ENCODE data around the gene COL18A1. TPM values are rescaled to one million over a fixed set of nuclear protein-coding genes. Genes with fewer than 3 reads are reported as not detected.
A peak's percentile ranks its signal among the peaks of the same experiment; 100 is the strongest.

COL18A1 gene
- total and polyA plus RNA-seq, 2 donors (not counting 1 experiment from before 2014, with no cell fraction given): 15.6 to 24.7 TPM

GRCh38 chr21:45543710-45544448 is 138.9 kb downstream of the COL18A1 start:
- Histone ChIP-seq H3K9me3 (ENCODE audit: control extremely low read depth in 1 of 3, control insufficient read depth in 2 of 3, insufficient read depth in 1 of 3, low read length in 2 of 3) (no peaks in the 10 kb centered on the region), H2AFZ (ENCODE audit: insufficient read depth, low read depth, low read length, poor library complexity, severe bottlenecking) (peak overlapping the region; percentile 22), H3K4me3 (ENCODE audit: control extremely low read depth in 1 of 5, extremely low read depth in 1 of 5, insufficient read depth in 1 of 5, low read depth in 2 of 5, low read length in 4 of 5) (no peak overlapping the region), H3K79me2 (ENCODE audit: control insufficient read depth, insufficient read depth, low read length) (no peaks in the 10 kb centered on the region), H3K9ac (ENCODE audit: low read length) (no peak overlapping the region), H3K27me3 (replicated peaks in 1 of 4; ENCODE audit: control extremely low read depth in 1 of 4, control insufficient read depth in 3 of 4, insufficient read depth in 4 of 4, low read length in 3 of 4) (no peaks in the 10 kb centered on the region), H4K20me1 (ENCODE audit: control insufficient read depth, insufficient read depth, low read length, poor library complexity, severe bottlenecking) (no peaks in the 10 kb centered on the region), H3K36me3 (replicated peaks in 1 of 2; ENCODE audit: control extremely low read depth in 1 of 2, control insufficient read depth in 1 of 2, extremely low read depth in 1 of 2, insufficient read depth in 2 of 2, low read length in 1 of 2) (no peaks in the 10 kb centered on the region), H3K4me2 (replicated peaks; ENCODE audit: low read depth, low read length, poor library complexity, severe bottlenecking) (peak overlapping the region; percentile 89), H3K4me1 (ENCODE audit: control insufficient read depth in 2 of 2, insufficient read depth in 2 of 2, low read length in 2 of 2) (peaks cover 16 to 22% of the 10 kb centered on the region in 2 donors), H3K27ac (ENCODE audit: low read length in 2 of 2) (no peak overlapping the region)
- no peak for ATAC-seq (ENCODE audit: low read depth)
- H3K27me3 Mint-ChIP-seq: no peaks in the 10 kb centered on the region
- H3K4me1 Mint-ChIP-seq: peaks cover 12% of the 10 kb centered on the region
- intact Hi-C loops (cut with micrococcal nuclease): loop anchor here (2.0 to 5.0 kb wide), 3 partner anchors 65 to 472 kb away; partner anchors contain the start of genes ADARB1 and POFUT2
- WGBS (ENCODE audit: insufficient coverage): 55% methylated on average over 22 of the region's 23 CpGs
- H3K9me3 Mint-ChIP-seq (ENCODE audit: insufficient read depth): no peaks in the 10 kb centered on the region
- ChIA-PET CTCF (no interaction called here), POLR2A (no interaction called here)
- no peak for DNase-seq
- no peak overlapping the region for H3K27ac Mint-ChIP-seq
- H3K4me3 Mint-ChIP-seq: peak overlapping the region; percentile 73
- TF ChIP-seq CTCF (IDR thresholded peaks at IDR 0.05): no peak
- no peak for TF ChIP-seq EZH2 (IDR thresholded peaks at IDR 0.05; ENCODE audit: borderline replicate concordance, insufficient read depth, low read depth, low read length, poor library complexity, severe bottlenecking)
